HG03060 (cell line): ENCODE measurements around the gene CFLAR.
A peak's percentile ranks its signal among the peaks of the same experiment; 100 is the strongest.
"Not testable (repeated sequence)": the region's sequence is repeated elsewhere in the genome, so short reads cannot be mapped to it uniquely, and the experiment has no call there.

Source experiments
- ATAC-seq: cut with Tn5 transposase; IDR thresholded peaks from one replicate; pipeline ENCODE4 v1.9.1; 2021; ENCODE audit warnings: low read depth, moderate number of reproducible peaks; ENCODE audit not compliant: unreplicated experiment

Gene CFLAR

GRCh38 chr2:201144101-201145051 lies 28.4 kb downstream of the CFLAR start:
- no peak for ATAC-seq

- no peak for ATAC-seq
Observed at GRCh38 chr2:201148434-201148990, 32.5 kb downstream of the CFLAR start.

- no peak for ATAC-seq
Observed at GRCh38 chr2:201149064-201149820, 33.3 kb downstream of the CFLAR start.

GRCh38 chr2:201149821-201150165 lies 33.8 kb downstream of the CFLAR start:
- ATAC-seq, result not testable (repeated sequence)

GRCh38 chr2:201150454-201151020 lies 34.6 kb downstream of the CFLAR start:
- no peak for ATAC-seq

GRCh38 chr2:201151127-201151981 lies 35.4 kb downstream of the CFLAR start:
- ATAC-seq, result peak; percentile 85

- ATAC-seq, result no peak
Observed at GRCh38 chr2:201152517-201152916, 36.6 kb downstream of the CFLAR start.

- ATAC-seq, result no peak
Observed at GRCh38 chr2:201152999-201153815, 37.2 kb downstream of the CFLAR start.

GRCh38 chr2:201154615-201155399 lies 38.8 kb downstream of the CFLAR start:
- no peak for ATAC-seq

- no peak for ATAC-seq
Observed at GRCh38 chr2:201156036-201156435, 40.1 kb downstream of the CFLAR start.

- no peak for ATAC-seq
Observed at GRCh38 chr2:201156640-201157039, 40.7 kb downstream of the CFLAR start.

GRCh38 chr2:201157694-201158093 lies 41.7 kb downstream of the CFLAR start:
- peak; percentile 21 for ATAC-seq

GRCh38 chr2:201158111-201158929 lies 42.4 kb downstream of the CFLAR start:
- peak; percentile 95 for ATAC-seq

GRCh38 chr2:201164166-201164565 lies 48.2 kb downstream of the CFLAR start:
- ATAC-seq, result no peak

GRCh38 chr2:201167546-201167945 lies 51.6 kb downstream of the CFLAR start:
- no peak for ATAC-seq

- ATAC-seq, result not testable (repeated sequence)
Observed at GRCh38 chr2:201168496-201168895, 52.5 kb downstream of the CFLAR start.

- ATAC-seq, result no peak
Observed at GRCh38 chr2:201171259-201171814, 55.4 kb downstream of the CFLAR start.
